ENCODE measurements around the gene NBPF10.
"Not testable (repeated sequence)": the region's sequence is repeated elsewhere in the genome, so short reads cannot be mapped to it uniquely, and the experiment has no call there.

NBPF10 gene

DNA sequence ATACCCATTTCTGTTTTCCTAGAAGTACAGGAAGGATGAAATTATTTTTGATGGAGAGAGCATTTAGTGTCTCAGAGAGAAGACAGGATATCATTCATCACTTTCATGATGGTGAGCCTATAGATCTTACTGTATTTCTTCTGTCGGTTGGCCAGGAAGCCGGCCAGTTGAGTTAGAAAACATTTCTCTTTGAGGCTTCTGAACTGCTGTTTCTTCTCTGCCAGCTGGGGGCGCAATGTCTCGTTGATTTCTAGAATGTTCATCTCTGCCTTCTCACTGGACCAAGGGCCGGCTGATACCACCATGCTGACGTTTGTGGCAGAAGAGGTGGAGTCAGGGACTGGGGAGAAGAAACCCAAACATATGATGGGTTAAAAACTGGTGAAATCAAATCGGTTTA is at the start of gene NBPF10:
Gene NBPF10, minus strand, starts transcription at position 340 of the 400 bp plus-strand sequence. Its CDS starts 35 bp downstream, at position 305.
- DNase-seq, result not testable (repeated sequence)

DNA sequence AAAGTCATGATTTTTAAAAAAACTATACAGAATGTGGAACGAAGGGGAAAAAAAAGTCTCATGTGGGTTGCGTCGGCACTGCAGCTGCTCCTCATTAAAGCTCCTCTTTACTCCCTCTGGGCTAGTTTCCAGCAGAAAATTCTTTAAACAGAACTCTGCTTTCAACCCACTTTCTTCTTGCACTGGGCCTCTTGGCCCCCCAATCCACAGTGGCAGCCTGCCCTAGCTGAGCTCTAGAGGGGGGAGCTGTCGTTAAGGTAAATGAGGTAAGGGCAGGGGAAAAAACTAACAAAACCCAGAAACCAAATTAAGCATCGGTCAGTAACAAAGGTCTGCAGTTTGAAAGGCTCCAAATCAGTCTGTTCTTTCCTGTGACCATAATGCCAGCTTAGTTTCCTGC is 29.9 kb upstream of the NBPF10 start:
- not testable (repeated sequence) for DNase-seq

DNA sequence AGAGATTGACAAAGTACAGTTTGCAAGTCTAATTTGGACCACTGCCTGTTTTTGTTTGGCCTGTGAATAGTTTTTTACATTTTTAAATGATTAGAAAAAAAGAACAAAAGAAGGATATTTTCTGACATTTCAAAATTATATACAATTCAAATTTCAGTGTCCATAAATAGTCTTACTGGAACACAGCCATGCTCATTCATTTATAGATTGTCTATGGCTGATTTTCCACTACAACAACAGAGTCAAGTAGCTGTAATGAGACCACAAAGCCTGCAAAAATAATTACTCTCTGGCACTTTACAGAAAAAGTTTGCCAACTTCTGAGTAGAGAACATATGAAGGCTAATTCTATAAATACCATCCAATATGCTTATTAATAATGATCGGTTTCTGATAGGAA is 23.1 kb upstream of the NBPF10 start:
- not testable (repeated sequence) for DNase-seq

DNA sequence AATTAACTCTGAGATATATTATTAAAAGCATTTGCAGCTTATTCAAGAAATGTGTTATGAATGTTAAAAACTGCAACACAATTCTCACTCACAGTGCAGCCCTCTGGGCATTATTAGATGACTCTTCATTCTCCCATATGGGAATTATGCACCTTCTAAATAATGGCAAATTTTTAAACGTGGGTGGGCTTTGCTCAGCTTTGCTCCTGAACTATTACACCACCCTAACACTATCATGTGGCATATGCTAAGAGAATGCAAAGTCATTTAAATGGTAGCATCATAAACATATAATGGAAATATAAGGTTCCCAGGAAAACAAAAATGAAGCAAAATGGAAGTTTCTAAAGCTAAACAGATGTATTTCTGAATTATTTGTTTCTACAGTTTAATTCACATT is 22.7 kb upstream of the NBPF10 start:
- DNase-seq, result not testable (repeated sequence)
